Panc1 (cell line): ENCODE data around the gene CELF1. TPM values are rescaled to one million over a fixed set of nuclear protein-coding genes. Genes with fewer than 3 reads are reported as not detected.

ENCODE experiments used
- ATAC-seq: fragments of 200-7000 bp; cut with Tn5 transposase; 2 replicates; pipeline ENCODE4 v1.9.1; 2020; ENCODE audit warnings: mild to moderate bottlenecking, moderate library complexity
- BruUV-seq: library from RNA; stranded (reverse); fragments of 400-500 nt; replicated peaks from 2 replicates; lab custom pipeline; 2021; lab: Mats Ljungman, UMichigan
- CTCF ChIA-PET: fragments of 300-600 bp; sonication (Branson Sonifier 250); formaldehyde crosslinking; loops from one replicate; lab custom pipeline; 2022; ENCODE audit warnings: antibody characterized with exemption; lab: Charles Lee
- POLR2A ChIA-PET: fragments of 300-600 bp; sonication (Branson Sonifier 250); formaldehyde crosslinking; loops from one replicate; lab custom pipeline; 2022; ENCODE audit warnings: antibody characterized with exemption; lab: Charles Lee
- DNase-seq: peaks from one replicate; pipeline ENCODE4 v3.0.0-alpha.2; 2010; ENCODE audit warnings: low read depth, low spot score
- H3K27ac ChIP-seq: 2 replicates; pipeline ENCODE4 v1.5.1; 2011; ENCODE audit warnings: mild to moderate bottlenecking, low read length, inconsistent platforms
- H3K27me3 ChIP-seq: fragments of 200-500 bp; sonication (Bioruptor generic); 2 replicates; pipeline ENCODE4 v1.6.0; 2014; ENCODE audit warnings: low read length, inconsistent platforms; ENCODE audit not compliant: control insufficient read depth, insufficient read depth
- H3K36me3 ChIP-seq: fragments of 200-500 bp; sonication (Bioruptor generic); 2 replicates; pipeline ENCODE4 v1.5.1; 2014; ENCODE audit warnings: inconsistent platforms, mild to moderate bottlenecking, low read length, moderate library complexity; ENCODE audit not compliant: control insufficient read depth, insufficient read depth
- H3K4me1 ChIP-seq: 2 replicates; pipeline ENCODE4 v1.5.1; 2011; ENCODE audit warnings: inconsistent platforms, mild to moderate bottlenecking, low read length, moderate library complexity; ENCODE audit not compliant: control insufficient read depth, insufficient read depth
- H3K4me3 ChIP-seq, 2 experiments: 2 replicates each; pipeline ENCODE4 v1.5.1; 2011 to 2012; ENCODE audit warnings: low read depth in 2 of 2, low read length in 2 of 2, mild to moderate bottlenecking in 2 of 2, inconsistent platforms in 1 of 2, moderate library complexity in 1 of 2
- H3K9me3 ChIP-seq: fragments of 200-500 bp; sonication (Bioruptor generic); 2 replicates; pipeline ENCODE4 v1.5.1; 2014; ENCODE audit warnings: low read depth, mild to moderate bottlenecking, inconsistent platforms, low read length, moderate library complexity; ENCODE audit not compliant: control insufficient read depth, insufficient read depth
- POLR2AphosphoS5 ChIP-seq: IDR thresholded peaks from 2 replicates; pipeline ENCODE4 v1.6.1; 2012; ENCODE audit warnings: mild to moderate bottlenecking, low read depth, low read length, moderate library complexity
- SIN3A ChIP-seq: IDR thresholded peaks from 2 replicates; pipeline ENCODE4 v1.6.1; 2012; ENCODE audit warnings: low read depth, mild to moderate bottlenecking, low read length, moderate library complexity, borderline replicate concordance; ENCODE audit not compliant: insufficient read depth
- TCF7L2 ChIP-seq: IDR thresholded peaks from 2 replicates; pipeline ENCODE4 v1.6.1; 2011; ENCODE audit warnings: mild to moderate bottlenecking, low read depth, low read length, inconsistent platforms
- in situ Hi-C: cut with HindIII; loops from 2 replicates; pipeline ENCODE4 v1.10.0; 2016; ENCODE audit warnings: low sequenced_read_pairs, low pct_unique_long_range_greater_than_20kb
- intact Hi-C: fragments of 100-400 bp; cut with micrococcal nuclease; formaldehyde crosslinking; loops from one replicate; pipeline ENCODE4 v1.10.0; 2022; ENCODE audit not compliant: unreplicated experiment
- total RNA-seq: library from RNA; stranded (reverse); gene quantifications from one replicate; pipeline ENCODE4 v1.2.1, GENCODE V29; 2021; ENCODE audit not compliant: unreplicated experiment
- TF ChIP-seq, protein P1 (sequence below): fragments of 450-650 bp; IDR thresholded peaks from 2 replicates; pipeline ENCODE4 v1.5.1; 2017; ENCODE audit warnings: mild to moderate bottlenecking
- TF ChIP-seq, protein P2 (sequence below), 2 experiments: IDR thresholded peaks; 2 replicates each; pipeline ENCODE4 v1.6.1; 2011 to 2012; ENCODE audit warnings: low read depth in 2 of 2, control low read depth in 1 of 2, low read length in 1 of 2, mild to moderate bottlenecking in 1 of 2, moderate library complexity in 1 of 2; ENCODE audit not compliant: insufficient read depth in 1 of 2

The CELF1 gene
- total RNA-seq, 1 experiment from 2014 or later: 160 TPM

DNA sequence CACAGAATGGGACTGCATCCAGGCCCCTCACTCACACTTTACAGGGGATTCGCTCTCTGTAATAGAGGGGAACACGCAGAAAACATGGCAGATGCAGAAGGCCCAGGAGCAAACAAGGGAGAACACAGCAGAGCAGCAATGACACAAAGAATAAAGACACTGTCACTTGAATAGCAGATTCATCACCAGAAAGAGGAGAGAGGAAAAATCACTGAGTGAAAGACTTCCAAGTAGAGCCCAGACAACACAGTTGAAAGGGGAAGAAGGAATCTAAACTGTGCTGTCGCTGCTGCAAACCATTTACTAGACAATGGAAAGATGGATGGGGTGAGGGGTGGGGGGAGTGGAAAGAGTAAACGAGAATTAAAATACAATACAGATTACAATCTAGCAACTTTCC, 75.2 kb downstream of the CELF1 start:
- peaks cover 36% of the 10 kb centered on the region for H3K36me3 ChIP-seq
- no peaks in the 10 kb centered on the region for H3K27me3 ChIP-seq
- ChIA-PET POLR2A (no interaction called here), CTCF (interaction anchor here (0.6 kb wide), 1 partner anchor 390 kb away, joined by 4 read pairs; no protein-coding TSS in a partner anchor)
- H3K4me3 ChIP-seq: no peak overlapping the region
- ATAC-seq: no peak
- no peaks in the 10 kb centered on the region for H3K9me3 ChIP-seq
- TF ChIP-seq, protein P1, sequence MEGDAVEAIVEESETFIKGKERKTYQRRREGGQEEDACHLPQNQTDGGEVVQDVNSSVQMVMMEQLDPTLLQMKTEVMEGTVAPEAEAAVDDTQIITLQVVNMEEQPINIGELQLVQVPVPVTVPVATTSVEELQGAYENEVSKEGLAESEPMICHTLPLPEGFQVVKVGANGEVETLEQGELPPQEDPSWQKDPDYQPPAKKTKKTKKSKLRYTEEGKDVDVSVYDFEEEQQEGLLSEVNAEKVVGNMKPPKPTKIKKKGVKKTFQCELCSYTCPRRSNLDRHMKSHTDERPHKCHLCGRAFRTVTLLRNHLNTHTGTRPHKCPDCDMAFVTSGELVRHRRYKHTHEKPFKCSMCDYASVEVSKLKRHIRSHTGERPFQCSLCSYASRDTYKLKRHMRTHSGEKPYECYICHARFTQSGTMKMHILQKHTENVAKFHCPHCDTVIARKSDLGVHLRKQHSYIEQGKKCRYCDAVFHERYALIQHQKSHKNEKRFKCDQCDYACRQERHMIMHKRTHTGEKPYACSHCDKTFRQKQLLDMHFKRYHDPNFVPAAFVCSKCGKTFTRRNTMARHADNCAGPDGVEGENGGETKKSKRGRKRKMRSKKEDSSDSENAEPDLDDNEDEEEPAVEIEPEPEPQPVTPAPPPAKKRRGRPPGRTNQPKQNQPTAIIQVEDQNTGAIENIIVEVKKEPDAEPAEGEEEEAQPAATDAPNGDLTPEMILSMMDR: no peak
- no peak for TF ChIP-seq POLR2AphosphoS5
- no peak for TF ChIP-seq TCF7L2
- no peak for TF ChIP-seq SIN3A
- TF ChIP-seq, protein P2, sequence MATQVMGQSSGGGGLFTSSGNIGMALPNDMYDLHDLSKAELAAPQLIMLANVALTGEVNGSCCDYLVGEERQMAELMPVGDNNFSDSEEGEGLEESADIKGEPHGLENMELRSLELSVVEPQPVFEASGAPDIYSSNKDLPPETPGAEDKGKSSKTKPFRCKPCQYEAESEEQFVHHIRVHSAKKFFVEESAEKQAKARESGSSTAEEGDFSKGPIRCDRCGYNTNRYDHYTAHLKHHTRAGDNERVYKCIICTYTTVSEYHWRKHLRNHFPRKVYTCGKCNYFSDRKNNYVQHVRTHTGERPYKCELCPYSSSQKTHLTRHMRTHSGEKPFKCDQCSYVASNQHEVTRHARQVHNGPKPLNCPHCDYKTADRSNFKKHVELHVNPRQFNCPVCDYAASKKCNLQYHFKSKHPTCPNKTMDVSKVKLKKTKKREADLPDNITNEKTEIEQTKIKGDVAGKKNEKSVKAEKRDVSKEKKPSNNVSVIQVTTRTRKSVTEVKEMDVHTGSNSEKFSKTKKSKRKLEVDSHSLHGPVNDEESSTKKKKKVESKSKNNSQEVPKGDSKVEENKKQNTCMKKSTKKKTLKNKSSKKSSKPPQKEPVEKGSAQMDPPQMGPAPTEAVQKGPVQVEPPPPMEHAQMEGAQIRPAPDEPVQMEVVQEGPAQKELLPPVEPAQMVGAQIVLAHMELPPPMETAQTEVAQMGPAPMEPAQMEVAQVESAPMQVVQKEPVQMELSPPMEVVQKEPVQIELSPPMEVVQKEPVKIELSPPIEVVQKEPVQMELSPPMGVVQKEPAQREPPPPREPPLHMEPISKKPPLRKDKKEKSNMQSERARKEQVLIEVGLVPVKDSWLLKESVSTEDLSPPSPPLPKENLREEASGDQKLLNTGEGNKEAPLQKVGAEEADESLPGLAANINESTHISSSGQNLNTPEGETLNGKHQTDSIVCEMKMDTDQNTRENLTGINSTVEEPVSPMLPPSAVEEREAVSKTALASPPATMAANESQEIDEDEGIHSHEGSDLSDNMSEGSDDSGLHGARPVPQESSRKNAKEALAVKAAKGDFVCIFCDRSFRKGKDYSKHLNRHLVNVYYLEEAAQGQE (IDR thresholded peaks at IDR 0.05; ENCODE audit: insufficient read depth in 1 of 2, low read depth in 2 of 2, low read length in 1 of 2): no peak
- BruUV-seq: no TSS peak
- intact Hi-C loops (no loop called here), in situ Hi-C loops (no loop called here)
- H3K27ac ChIP-seq: no peak overlapping the region
- H3K4me1 ChIP-seq: no peaks in the 10 kb centered on the region
- no peak for DNase-seq

DNA sequence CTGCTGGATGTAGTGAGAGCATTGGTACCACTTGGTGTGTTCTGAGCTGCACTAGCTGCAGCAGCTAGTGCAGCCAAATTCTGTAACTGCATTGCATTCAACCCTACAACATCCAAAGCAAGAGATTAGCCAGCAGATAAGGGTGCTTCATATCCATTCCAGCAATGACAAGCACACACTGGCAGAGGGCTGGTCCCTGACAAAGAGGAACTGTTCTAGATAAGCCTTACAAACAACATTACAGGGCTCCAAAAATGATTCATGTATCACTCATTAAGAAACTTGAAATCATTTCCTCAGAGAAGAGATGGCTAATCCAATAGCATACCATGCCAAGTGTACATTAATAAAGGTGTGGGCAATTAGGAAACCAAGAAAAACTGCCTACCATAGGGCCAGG, 75.6 kb downstream of the CELF1 start:
- peak; percentile 64 for ATAC-seq
- H3K27ac ChIP-seq: no peak overlapping the region
- no peak overlapping the region for H3K4me3 ChIP-seq
- no TSS peak for BruUV-seq
- no peak for TF ChIP-seq TCF7L2
- TF ChIP-seq, protein P2 (IDR thresholded peaks at IDR 0.05; ENCODE audit: insufficient read depth in 1 of 2, low read depth in 2 of 2, low read length in 1 of 2): no peak
- TF ChIP-seq, protein P1: no peak
- TF ChIP-seq SIN3A: no peak
- no peak for TF ChIP-seq POLR2AphosphoS5
- peaks cover 35% of the 10 kb centered on the region for H3K36me3 ChIP-seq
- no peaks in the 10 kb centered on the region for H3K4me1 ChIP-seq
- CTCF ChIA-PET: no interaction called here
- intact Hi-C loops (no loop called here), in situ Hi-C loops (no loop called here)
- H3K9me3 ChIP-seq: no peaks in the 10 kb centered on the region
- POLR2A ChIA-PET: no interaction called here
- no peaks in the 10 kb centered on the region for H3K27me3 ChIP-seq
- DNase-seq: no peak
